GM19397 (cell line): ENCODE measurements around the gene MMS19.
A peak's percentile ranks its signal among the peaks of the same experiment; 100 is the strongest.
"Not testable (repeated sequence)": the region's sequence is repeated elsewhere in the genome, so short reads cannot be mapped to it uniquely, and the experiment has no call there.

Experiments
- ATAC-seq: cut with Tn5 transposase; IDR thresholded peaks from one replicate; pipeline ENCODE4 v1.9.1; 2021; ENCODE audit warnings: mild to moderate bottlenecking, moderate library complexity; ENCODE audit not compliant: unreplicated experiment

Gene MMS19

DNA sequence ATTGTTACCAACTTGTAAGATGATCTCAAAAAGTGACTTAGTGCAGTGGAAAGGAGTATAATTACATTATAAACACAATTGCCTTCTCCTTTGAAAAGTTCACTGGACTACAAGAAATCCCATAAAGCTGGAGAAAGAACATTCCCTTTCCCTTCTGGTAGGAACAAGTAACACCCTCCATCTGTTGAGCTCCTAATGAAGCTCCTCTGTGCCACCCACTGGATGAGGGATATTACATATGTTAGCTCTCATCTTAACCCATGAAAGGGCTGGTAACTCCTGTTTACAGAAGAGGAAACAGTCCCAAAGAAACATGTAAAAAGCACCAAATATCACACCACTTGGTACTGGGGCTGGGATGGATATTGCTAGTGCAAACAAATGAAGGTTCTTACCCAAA, 64.2 kb downstream of the MMS19 start:
- no peak for ATAC-seq

GRCh38 chr10:97428572-97428981, 69.6 kb downstream of the MMS19 start:
- ATAC-seq: no peak

DNA sequence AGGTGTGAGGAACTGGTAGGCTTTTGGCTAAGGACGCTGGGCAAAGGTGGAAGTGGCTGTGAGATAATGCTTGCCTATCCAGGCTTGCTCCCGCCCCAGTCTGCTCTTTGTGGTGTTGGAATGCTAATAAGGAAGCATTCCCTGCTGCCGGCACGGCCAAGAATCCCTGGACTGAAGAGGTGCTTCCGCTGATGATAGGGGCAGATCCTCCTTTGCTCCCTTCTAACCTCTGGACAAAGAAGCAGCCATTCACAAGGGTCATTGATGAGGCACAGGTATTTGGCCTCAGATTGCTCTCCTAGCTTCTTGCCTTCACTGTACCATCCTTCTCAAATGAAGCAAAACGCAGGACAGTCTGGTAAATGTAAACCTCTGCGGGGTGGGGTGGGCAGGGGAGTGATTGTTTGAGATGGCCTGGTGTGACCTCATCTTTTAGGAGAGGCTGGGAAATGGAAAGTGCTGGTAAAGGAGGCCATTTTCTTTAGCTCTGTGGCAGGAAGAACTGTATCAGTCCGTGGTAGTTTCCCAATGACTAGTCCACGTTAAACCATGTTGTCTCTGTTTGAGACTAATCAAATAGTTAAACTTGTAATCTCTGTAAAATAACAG, 70.5 kb downstream of the MMS19 start:
- no peak for ATAC-seq

DNA sequence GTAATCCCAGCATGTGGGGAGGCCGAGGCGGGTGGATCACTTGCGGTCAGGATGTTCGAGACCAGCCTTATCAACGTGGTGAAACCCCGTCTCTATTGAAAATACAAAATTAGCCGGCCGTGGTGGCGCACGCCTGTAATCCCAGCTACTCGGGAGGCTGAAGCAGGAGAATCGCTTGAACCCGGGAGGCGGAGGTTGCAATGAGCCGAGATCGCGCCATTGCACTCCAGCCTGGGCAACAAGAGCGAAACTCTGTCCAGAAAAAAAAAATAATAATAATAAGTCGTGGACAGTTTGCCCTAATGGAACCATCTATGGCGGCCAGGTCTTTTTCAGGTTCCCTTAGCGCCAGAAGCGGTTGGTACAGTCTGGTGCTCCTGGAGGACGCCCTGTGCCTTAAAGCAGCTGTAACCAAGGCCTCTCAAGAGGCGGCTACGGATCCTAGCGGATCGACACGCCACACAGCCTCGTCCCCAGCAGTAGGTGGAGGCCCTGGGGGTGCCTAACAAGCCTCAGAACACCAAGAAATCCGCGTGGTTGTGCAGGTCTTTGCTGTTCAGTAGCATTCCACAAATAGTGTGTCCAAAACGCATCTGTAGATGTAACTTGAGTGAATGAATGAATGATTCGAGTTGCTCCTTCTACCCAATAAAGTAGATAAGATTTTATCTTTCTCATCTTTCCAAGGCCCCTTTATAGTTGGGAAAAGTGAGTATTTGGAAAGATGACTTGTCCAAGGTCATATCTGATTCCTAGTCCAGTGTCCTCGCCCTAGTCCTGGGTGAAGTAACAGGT, 71.2 kb downstream of the MMS19 start:
- no peak for ATAC-seq

GRCh38 chr10:97425964-97426775, 72.1 kb downstream of the MMS19 start, which contains the start of gene PGAM1:
Gene PGAM1, plus strand, starts transcription at chr10:97426191. Its CDS starts 117 bp downstream, at chr10:97426308.
- ATAC-seq: peak; percentile 90

GRCh38 chr10:97423757-97424098, 74.5 kb downstream of the MMS19 start:
- not testable (repeated sequence) for ATAC-seq

DNA sequence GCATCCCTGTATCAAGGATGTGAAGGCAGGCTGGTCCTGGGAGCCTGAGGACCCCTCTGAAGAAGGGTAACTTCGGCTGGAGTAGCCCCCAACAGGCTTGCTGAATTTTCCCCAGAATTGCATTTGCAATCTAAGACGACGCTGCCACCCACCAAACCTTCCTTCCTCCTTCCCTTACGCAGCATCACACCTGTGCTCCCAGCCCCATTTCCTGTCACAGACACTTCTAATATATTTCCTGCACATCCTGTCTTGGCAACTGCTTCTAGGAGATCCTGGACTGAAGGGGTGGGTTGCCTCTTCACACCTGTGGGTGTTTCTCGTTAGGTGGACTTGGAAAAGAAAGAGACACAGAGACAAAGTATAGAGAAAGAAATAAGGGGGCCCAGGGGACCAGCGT, 81.7 kb downstream of the MMS19 start:
- ATAC-seq: no peak

- ATAC-seq: no peak
Observed at GRCh38 chr10:97412891-97413304, 85.3 kb downstream of the MMS19 start.

GRCh38 chr10:97411406-97411805, 86.8 kb downstream of the MMS19 start:
- no peak for ATAC-seq

DNA sequence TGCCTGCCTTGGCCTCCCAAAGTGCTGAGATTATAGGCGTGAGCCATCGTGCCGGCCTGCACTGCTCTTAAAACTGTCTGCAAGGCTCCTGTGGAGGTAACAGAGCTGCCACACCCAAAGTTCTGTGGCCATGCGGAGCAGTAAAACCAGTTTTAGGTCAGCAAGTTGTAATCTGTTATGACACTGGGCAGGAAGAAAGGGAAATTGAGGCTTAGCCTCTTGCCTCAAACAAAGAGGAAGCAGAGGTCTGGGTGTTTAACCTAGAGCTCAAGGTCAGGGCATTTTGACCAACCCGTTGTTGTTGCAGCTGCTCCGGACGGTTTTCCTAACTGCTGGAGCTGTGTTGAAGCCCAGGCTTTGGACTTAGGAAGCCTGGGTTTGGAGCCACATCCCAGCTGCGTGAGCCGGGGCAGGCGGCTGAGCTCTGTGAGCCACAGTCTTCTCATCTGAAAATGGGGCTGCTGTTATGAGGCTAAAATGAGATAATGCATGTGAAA, 89.7 kb downstream of the MMS19 start:
- ATAC-seq: no peak
